BE2C (cell line): ENCODE data around the gene ERFL.

Experiments used
- DNase-seq: peaks from one replicate; pipeline ENCODE4 v3.0.0-alpha.2; 2020
- H3K27me3 ChIP-seq: fragments of 250-450 bp; sonication (Bioruptor Pico); 2 replicates; pipeline ENCODE4 v1.5.1; 2020; ENCODE audit warnings: mild to moderate bottlenecking
- H3K36me3 ChIP-seq: fragments of 250-450 bp; sonication (Bioruptor Pico); 2 replicates; pipeline ENCODE4 v1.5.1; 2020; ENCODE audit warnings: mild to moderate bottlenecking
- H3K4me1 ChIP-seq: fragments of 250-450 bp; sonication (Bioruptor Pico); 2 replicates; pipeline ENCODE4 v1.5.1; 2020
- H3K4me3 ChIP-seq: 2 replicates; pipeline ENCODE4 v1.5.1; 2011; ENCODE audit warnings: low read depth, low read length
- H3K9me3 ChIP-seq: fragments of 250-450 bp; sonication (Bioruptor Pico); 2 replicates; pipeline ENCODE4 v1.5.1; 2020
- TF ChIP-seq, protein P1 (sequence below): IDR thresholded peaks from 2 replicates; pipeline ENCODE4 v1.5.1; 2012; ENCODE audit warnings: mild to moderate bottlenecking, low read depth, low read length

The ERFL gene

DNA sequence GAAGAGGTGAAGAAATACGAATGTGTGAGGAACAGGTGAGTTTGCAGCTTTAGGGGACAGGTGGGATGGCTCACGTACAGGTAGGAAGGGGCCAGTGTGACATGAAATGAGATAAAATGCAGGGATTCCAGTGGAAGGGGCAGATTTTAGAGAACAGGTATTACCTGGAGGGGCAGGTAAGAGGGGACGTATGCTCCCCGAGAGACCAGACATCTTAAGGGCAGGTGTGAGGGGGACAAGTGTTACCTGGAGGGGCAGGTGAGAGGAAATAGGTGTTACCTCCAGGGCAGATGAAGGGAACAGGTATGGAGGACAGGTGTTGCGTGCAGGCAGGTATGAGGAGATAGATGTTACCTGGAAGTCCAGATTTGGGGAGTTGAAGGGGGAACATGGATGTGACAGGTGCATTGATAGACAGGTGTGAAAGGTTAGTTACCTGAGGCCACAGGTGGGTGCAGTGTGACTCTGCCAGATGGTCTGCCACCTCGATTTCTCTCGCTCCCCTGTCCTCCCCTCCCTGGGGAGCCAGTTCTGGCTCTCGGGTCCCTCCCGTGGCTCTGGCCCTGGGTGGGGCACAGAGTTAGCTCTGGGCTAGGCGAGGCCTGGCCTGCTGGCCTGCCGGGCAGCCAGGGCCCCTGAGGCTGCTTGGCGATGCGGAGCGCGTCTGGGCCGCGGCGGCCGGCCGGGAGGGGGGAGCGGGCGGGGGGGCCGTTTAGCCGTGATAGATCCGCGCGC lies 2.1 kb downstream of the ERFL start:
- Histone ChIP-seq H3K4me3 (no peak overlapping the region), H3K4me1 (no peaks in the 10 kb centered on the region)
- TF ChIP-seq, protein P1, sequence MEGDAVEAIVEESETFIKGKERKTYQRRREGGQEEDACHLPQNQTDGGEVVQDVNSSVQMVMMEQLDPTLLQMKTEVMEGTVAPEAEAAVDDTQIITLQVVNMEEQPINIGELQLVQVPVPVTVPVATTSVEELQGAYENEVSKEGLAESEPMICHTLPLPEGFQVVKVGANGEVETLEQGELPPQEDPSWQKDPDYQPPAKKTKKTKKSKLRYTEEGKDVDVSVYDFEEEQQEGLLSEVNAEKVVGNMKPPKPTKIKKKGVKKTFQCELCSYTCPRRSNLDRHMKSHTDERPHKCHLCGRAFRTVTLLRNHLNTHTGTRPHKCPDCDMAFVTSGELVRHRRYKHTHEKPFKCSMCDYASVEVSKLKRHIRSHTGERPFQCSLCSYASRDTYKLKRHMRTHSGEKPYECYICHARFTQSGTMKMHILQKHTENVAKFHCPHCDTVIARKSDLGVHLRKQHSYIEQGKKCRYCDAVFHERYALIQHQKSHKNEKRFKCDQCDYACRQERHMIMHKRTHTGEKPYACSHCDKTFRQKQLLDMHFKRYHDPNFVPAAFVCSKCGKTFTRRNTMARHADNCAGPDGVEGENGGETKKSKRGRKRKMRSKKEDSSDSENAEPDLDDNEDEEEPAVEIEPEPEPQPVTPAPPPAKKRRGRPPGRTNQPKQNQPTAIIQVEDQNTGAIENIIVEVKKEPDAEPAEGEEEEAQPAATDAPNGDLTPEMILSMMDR = no peak

DNA sequence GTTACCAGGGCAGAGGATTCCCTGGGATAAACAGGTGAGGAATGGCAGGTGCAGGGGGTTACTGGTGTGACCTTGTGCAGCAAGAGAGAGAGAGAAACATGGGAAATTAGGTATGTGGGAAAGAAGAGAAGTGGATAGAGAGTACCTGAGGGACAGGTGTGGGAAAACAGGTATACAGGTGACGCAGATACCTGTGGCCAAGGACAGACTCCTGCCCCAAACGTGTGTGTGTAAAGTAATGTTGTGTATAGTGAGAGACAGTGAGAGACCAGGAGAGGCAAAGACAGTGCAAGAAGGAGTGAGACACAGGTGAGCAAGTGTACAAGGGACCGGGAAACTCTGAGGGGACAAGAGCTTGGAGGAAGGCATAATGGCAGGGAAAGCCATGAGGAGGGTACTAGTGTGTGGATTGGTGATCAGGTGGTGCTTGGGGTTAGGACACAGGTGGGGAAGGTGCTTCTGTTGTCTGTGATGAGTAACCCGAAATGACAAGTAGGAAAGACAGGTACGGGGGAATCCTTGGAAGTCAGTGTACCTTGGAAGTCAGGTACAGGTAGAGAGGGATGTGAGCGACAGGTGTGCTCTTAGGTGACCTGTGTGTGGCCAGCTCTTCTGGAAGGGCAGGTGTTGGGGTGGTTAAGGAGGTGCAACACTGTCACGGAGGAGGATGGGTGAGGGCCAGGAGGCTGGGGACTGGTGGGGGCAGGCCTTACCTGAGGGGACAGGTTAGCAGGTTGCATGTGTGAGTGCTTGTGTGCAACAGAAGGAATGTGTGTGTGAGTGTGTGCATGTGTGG lies 2.8 kb downstream of the ERFL start:
- no peaks in the 10 kb centered on the region for H3K36me3 ChIP-seq
- H3K4me3 ChIP-seq = no peak overlapping the region
- peaks cover 49% of the 10 kb centered on the region for H3K27me3 ChIP-seq
- no peak for DNase-seq
- TF ChIP-seq, protein P1 = no peak
- no peaks in the 10 kb centered on the region for H3K4me1 ChIP-seq
- H3K9me3 ChIP-seq = no peaks in the 10 kb centered on the region; the same call in 1 of the 2 replicates

More for the DNA sequence above, 2.1 kb downstream of the ERFL start:
- no peaks in the 10 kb centered on the region; the same call in 1 of the 2 replicates for H3K9me3 ChIP-seq
- DNase-seq = no peak
- peaks cover 52% of the 10 kb centered on the region for H3K27me3 ChIP-seq
- H3K36me3 ChIP-seq = no peaks in the 10 kb centered on the region

GRCh38 chr19:41924151-41925145 lies 3.8 kb downstream of the ERFL start:
- TF ChIP-seq, protein P1 = no peak
- peaks cover 39% of the 10 kb centered on the region for H3K27me3 ChIP-seq

GRCh38 chr19:41923045-41923788 lies 5.0 kb downstream of the ERFL start:
- H3K4me3 ChIP-seq = no peak overlapping the region
- no peak for DNase-seq
- TF ChIP-seq, protein P1 = no peak
- H3K27me3 ChIP-seq = peaks cover 28% of the 10 kb centered on the region
- H3K4me1 ChIP-seq = no peaks in the 10 kb centered on the region
- no peaks in the 10 kb centered on the region; the same call in 1 of the 2 replicates for H3K9me3 ChIP-seq
- H3K36me3 ChIP-seq = no peaks in the 10 kb centered on the region

More at GRCh38 chr19:41924151-41925145, 3.8 kb downstream of the ERFL start:
- H3K36me3 ChIP-seq = no peaks in the 10 kb centered on the region
- no peaks in the 10 kb centered on the region for H3K4me1 ChIP-seq
- no peak for DNase-seq
- no peak overlapping the region for H3K4me3 ChIP-seq
- H3K9me3 ChIP-seq = no peaks in the 10 kb centered on the region; the same call in 1 of the 2 replicates

GRCh38 chr19:41922585-41922984 lies 5.7 kb downstream of the ERFL start:
- Histone ChIP-seq H3K9me3 (no peaks in the 10 kb centered on the region; the same call in 1 of the 2 replicates), H3K4me1 (no peaks in the 10 kb centered on the region), H3K4me3 (no peak overlapping the region), H3K27me3 (peaks cover 28% of the 10 kb centered on the region), H3K36me3 (no peaks in the 10 kb centered on the region)
- DNase-seq = no peak
- TF ChIP-seq, protein P1 = no peak
